Common myeloid progenitor, CD34-positive (primary cell): Measurements from ENCODE around the gene MEIOB.

Source experiments
- CTCF ChIA-PET: fragments of 350-600 bp; sonication (Branson Sonifier 250); formaldehyde crosslinking; loops from one replicate; lab custom pipeline; 2021; ENCODE audit warnings: antibody characterized with exemption; lab: Charles Lee
- POLR2A ChIA-PET: fragments of 350-600 bp; sonication (Branson Sonifier 250); formaldehyde crosslinking; loops from one replicate; lab custom pipeline; 2021; ENCODE audit warnings: antibody characterized with exemption; lab: Charles Lee
- DNase-seq, 3 donors: peaks; one replicate each; pipeline versions ENCODE4 v3.0.0 to v3.0.0-alpha.2; 2013
- H3K27ac ChIP-seq, 2 experiments: 1 replicate in 1 of 2; 2 replicates in 1 of 2; pipeline ENCODE4 v1.7.0; 2013; ENCODE audit warnings: inconsistent platforms in 2 of 2, low read length in 2 of 2, mild to moderate bottlenecking in 2 of 2, low read depth in 1 of 2, moderate library complexity in 1 of 2; ENCODE audit not compliant: severe bottlenecking in 2 of 2, insufficient read depth in 1 of 2, poor library complexity in 1 of 2
- H3K27me3 ChIP-seq, 5 experiments: replicated peaks in 2 of 5; 1 replicate in 3 of 5; 2 replicates in 2 of 5; pipeline versions ENCODE4 v1.6.1 to v1.7.0; 2013; ENCODE audit warnings: low read length in 4 of 5, mild to moderate bottlenecking in 2 of 5, moderate library complexity in 2 of 5, inconsistent platforms in 1 of 5; ENCODE audit not compliant: insufficient read depth in 5 of 5, control insufficient read depth in 4 of 5
- H3K36me3 ChIP-seq, 4 experiments: 1 replicate in 2 of 4; 2 replicates in 2 of 4; pipeline versions ENCODE4 v1.6.1 to v1.7.0; 2013; ENCODE audit warnings: low read length in 3 of 4, control low read depth in 1 of 4, mild to moderate bottlenecking in 1 of 4; ENCODE audit not compliant: control insufficient read depth in 4 of 4, insufficient read depth in 4 of 4
- H3K4me1 ChIP-seq, 4 experiments: 1 replicate in 3 of 4; 2 replicates in 1 of 4; pipeline versions ENCODE4 v1.6.1 to v1.7.1; 2013; ENCODE audit warnings: low read length in 3 of 4, mild to moderate bottlenecking in 3 of 4, control low read depth in 1 of 4, inconsistent platforms in 1 of 4, moderate library complexity in 1 of 4; ENCODE audit not compliant: control insufficient read depth in 4 of 4, insufficient read depth in 4 of 4; ENCODE audit errors: control extremely low read depth in 1 of 4
- H3K4me3 ChIP-seq, 7 experiments: 1 replicate in 4 of 7; 2 replicates in 3 of 7; pipeline versions ENCODE4 v1.5.1 to v1.7.0; 2013; ENCODE audit warnings: mild to moderate bottlenecking in 7 of 7, low read length in 6 of 7, moderate library complexity in 6 of 7, inconsistent platforms in 2 of 7, low read depth in 2 of 7, control low read depth in 1 of 7; ENCODE audit not compliant: insufficient read depth in 4 of 7, control insufficient read depth in 1 of 7; ENCODE audit errors: extremely low read depth in 1 of 7
- H3K9me3 ChIP-seq, 5 experiments: 1 replicate in 4 of 5; 2 replicates in 1 of 5; pipeline versions ENCODE4 v1.6.1 to v1.7.1; 2013; ENCODE audit warnings: low read length in 4 of 5, mild to moderate bottlenecking in 2 of 5, inconsistent platforms in 1 of 5, low read depth in 1 of 5, moderate library complexity in 1 of 5; ENCODE audit not compliant: control insufficient read depth in 4 of 5, insufficient read depth in 2 of 5; ENCODE audit errors: control extremely low read depth in 1 of 5
- WGBS: methylation state at CpG from one replicate; pipeline ENCODE4 v1.1.5; 2013; ENCODE audit not compliant: insufficient coverage; 5-methylcytosine and 5-hydroxymethylcytosine counted together

MEIOB gene

GRCh38 chr16:1857433-1858097 lies 14.4 kb downstream of the MEIOB start:
- ChIA-PET CTCF (interaction anchor here (0.7 to 2.0 kb wide), 5 partner anchors 11 to 49 kb away, joined by 3 to 4 read pairs (median 3); no protein-coding TSS in a partner anchor), POLR2A (no interaction called here)
- peaks cover 14 to 62% (median 27%) of the 10 kb centered on the region in 5 experiments for H3K27me3 ChIP-seq
- WGBS, result 47% methylated on average over 4 of the region's 5 CpGs
- H3K4me3 ChIP-seq, result no peak overlapping the region
- no peaks in the 10 kb centered on the region for H3K4me1 ChIP-seq
- no peak overlapping the region for H3K27ac ChIP-seq
- no peaks in the 10 kb centered on the region for H3K36me3 ChIP-seq
- no peak for DNase-seq
- H3K9me3 ChIP-seq, result no peaks in the 10 kb centered on the region

- Histone ChIP-seq H3K4me3 (no peak overlapping the region), H3K4me1 (no peaks in the 10 kb centered on the region), H3K27ac (no peak overlapping the region), H3K9me3 (no peaks in the 10 kb centered on the region), H3K36me3 (no peaks in the 10 kb centered on the region), H3K27me3 (peaks cover 0 to 13% (median 9%) of the 10 kb centered on the region in 5 experiments)
- no peak for DNase-seq
- WGBS, result no CpG with 5 or more reads among the region's 4 CpGs
- ChIA-PET CTCF (no interaction called here), POLR2A (interaction anchor here (0.6 kb wide), 1 partner anchor 212 kb away, joined by 4 read pairs; no protein-coding TSS in a partner anchor)
Observed at GRCh38 chr16:1851793-1852192, 20.2 kb downstream of the MEIOB start.

- 95% methylated on average over 7 of the region's 7 CpGs for WGBS
- CTCF ChIA-PET, result interaction anchor here (1.5 kb wide), 1 partner anchor 35 kb away, joined by 3 read pairs; no protein-coding TSS in a partner anchor
- POLR2A ChIA-PET, result no interaction called here
Observed at GRCh38 chr16:1850981-1851380, 21.0 kb downstream of the MEIOB start.

GRCh38 chr16:1846416-1846815 lies 25.5 kb downstream of the MEIOB start:
- no peak for DNase-seq
- no peaks in the 10 kb centered on the region for H3K4me1 ChIP-seq
- no CpG with 5 or more reads among the region's 1 CpG for WGBS
- POLR2A ChIA-PET, result no interaction called here
- no peaks in the 10 kb centered on the region for H3K36me3 ChIP-seq
- CTCF ChIA-PET, result interaction anchor here (1.3 to 1.9 kb wide), 2 partner anchors 12 to 33 kb away, joined by 3 to 4 read pairs; no protein-coding TSS in a partner anchor
- no peak overlapping the region for H3K4me3 ChIP-seq
- no peak overlapping the region for H3K27ac ChIP-seq
- peaks cover 0 to 3% (median 0%) of the 10 kb centered on the region in 5 experiments for H3K27me3 ChIP-seq
- H3K9me3 ChIP-seq, result no peaks in the 10 kb centered on the region

More at GRCh38 chr16:1850981-1851380, 21.0 kb downstream of the MEIOB start:
- no peak for DNase-seq
- H3K9me3 ChIP-seq, result no peaks in the 10 kb centered on the region
- H3K27me3 ChIP-seq, result peaks cover 0 to 13% (median 7%) of the 10 kb centered on the region in 5 experiments
- no peaks in the 10 kb centered on the region for H3K4me1 ChIP-seq
- no peaks in the 10 kb centered on the region for H3K36me3 ChIP-seq
- H3K27ac ChIP-seq, result no peak overlapping the region
- H3K4me3 ChIP-seq, result no peak overlapping the region

GRCh38 chr16:1845985-1846384 lies 26.0 kb downstream of the MEIOB start:
- Histone ChIP-seq H3K4me1 (no peaks in the 10 kb centered on the region), H3K27me3 (peaks cover 0 to 3% (median 0%) of the 10 kb centered on the region in 5 experiments), H3K9me3 (no peaks in the 10 kb centered on the region), H3K36me3 (no peaks in the 10 kb centered on the region), H3K4me3 (no peak overlapping the region), H3K27ac (no peak overlapping the region)
- ChIA-PET POLR2A (no interaction called here), CTCF (interaction anchor here (1.9 kb wide), 1 partner anchor 32 kb away, joined by 4 read pairs; no protein-coding TSS in a partner anchor)
- WGBS, result 86% methylated on average over 3 of the region's 4 CpGs
- DNase-seq, result no peak

- Histone ChIP-seq H3K27ac (no peak overlapping the region), H3K9me3 (no peaks in the 10 kb centered on the region), H3K36me3 (peaks cover 0 to 4% (median 0%) of the 10 kb centered on the region in 4 experiments), H3K4me1 (no peaks in the 10 kb centered on the region), H3K27me3 (no peaks in the 10 kb centered on the region), H3K4me3 (no peak overlapping the region)
- POLR2A ChIA-PET, result no interaction called here
- CTCF ChIA-PET, result interaction anchor here (0.6 to 1.0 kb wide), 2 partner anchors 18 to 1734 kb away, joined by 3 to 5 read pairs; no protein-coding TSS in a partner anchor
- 93% methylated on average over 6 of the region's 9 CpGs for WGBS
- DNase-seq, result no peak
Observed at GRCh38 chr16:1839554-1839953, 32.4 kb downstream of the MEIOB start.

GRCh38 chr16:1834096-1834495 lies 37.9 kb downstream of the MEIOB start:
- no peak overlapping the region for H3K27ac ChIP-seq
- no peak overlapping the region for H3K4me3 ChIP-seq
- peaks cover 5 to 12% (median 7%) of the 10 kb centered on the region in 4 experiments for H3K36me3 ChIP-seq
- H3K27me3 ChIP-seq, result no peaks in the 10 kb centered on the region
- no peaks in the 10 kb centered on the region for H3K9me3 ChIP-seq
- no CpG with 5 or more reads among the region's 5 CpGs for WGBS
- ChIA-PET POLR2A (no interaction called here), CTCF (interaction anchor here (1.5 kb wide), 1 partner anchor 11 kb away, joined by 4 read pairs; no protein-coding TSS in a partner anchor)
- DNase-seq, result no peak
- peaks cover 0 to 4% (median 2%) of the 10 kb centered on the region in 4 experiments for H3K4me1 ChIP-seq
